ENCODE data around the gene RHO.

RHO gene

DNA sequence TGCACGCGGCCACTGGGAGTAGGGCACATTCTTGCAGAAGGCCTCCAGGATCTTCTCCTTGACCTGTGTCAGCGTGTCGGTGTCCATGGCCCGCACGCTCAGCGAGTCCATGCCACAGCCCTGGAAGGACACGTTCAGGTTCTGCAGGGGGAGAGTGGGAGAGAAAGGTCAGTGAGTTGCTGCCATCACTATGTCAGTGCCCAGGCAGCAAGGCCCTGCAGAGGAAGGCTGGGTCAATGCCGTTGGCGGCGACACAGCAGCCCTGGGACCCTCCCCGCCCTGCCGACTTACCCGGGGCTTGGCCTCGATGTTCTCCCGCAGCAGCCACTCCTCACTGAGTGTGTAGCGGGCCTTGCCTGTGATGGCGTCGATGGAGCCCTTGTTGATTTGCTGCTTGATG lies 34.4 kb downstream of the RHO start:
- Mint-ChIP-seq H3K27ac (no peak overlapping the region), H3K4me3 (no peak overlapping the region), H3K27me3 (ENCODE audit: low read depth, poor library complexity) (no peaks in the 10 kb centered on the region), H3K36me3 (ENCODE audit: low read depth) (no peaks in the 10 kb centered on the region), H3K9me3 (no peaks in the 10 kb centered on the region), H3K4me1 (peaks cover 33% of the 10 kb centered on the region)
- no peak for DNase-seq
- TF ChIP-seq, protein P1, sequence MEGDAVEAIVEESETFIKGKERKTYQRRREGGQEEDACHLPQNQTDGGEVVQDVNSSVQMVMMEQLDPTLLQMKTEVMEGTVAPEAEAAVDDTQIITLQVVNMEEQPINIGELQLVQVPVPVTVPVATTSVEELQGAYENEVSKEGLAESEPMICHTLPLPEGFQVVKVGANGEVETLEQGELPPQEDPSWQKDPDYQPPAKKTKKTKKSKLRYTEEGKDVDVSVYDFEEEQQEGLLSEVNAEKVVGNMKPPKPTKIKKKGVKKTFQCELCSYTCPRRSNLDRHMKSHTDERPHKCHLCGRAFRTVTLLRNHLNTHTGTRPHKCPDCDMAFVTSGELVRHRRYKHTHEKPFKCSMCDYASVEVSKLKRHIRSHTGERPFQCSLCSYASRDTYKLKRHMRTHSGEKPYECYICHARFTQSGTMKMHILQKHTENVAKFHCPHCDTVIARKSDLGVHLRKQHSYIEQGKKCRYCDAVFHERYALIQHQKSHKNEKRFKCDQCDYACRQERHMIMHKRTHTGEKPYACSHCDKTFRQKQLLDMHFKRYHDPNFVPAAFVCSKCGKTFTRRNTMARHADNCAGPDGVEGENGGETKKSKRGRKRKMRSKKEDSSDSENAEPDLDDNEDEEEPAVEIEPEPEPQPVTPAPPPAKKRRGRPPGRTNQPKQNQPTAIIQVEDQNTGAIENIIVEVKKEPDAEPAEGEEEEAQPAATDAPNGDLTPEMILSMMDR (IDR thresholded peaks at IDR 0.05): no peak

- Mint-ChIP-seq H3K27me3 (ENCODE audit: low read depth, poor library complexity) (no peaks in the 10 kb centered on the region), H3K36me3 (ENCODE audit: low read depth) (no peaks in the 10 kb centered on the region), H3K9me3 (no peaks in the 10 kb centered on the region), H3K4me3 (no peak overlapping the region), H3K4me1 (peaks cover 32% of the 10 kb centered on the region), H3K27ac (no peak overlapping the region)
- no peak for DNase-seq
- TF ChIP-seq, protein P1 (IDR thresholded peaks at IDR 0.05): no peak
Observed at GRCh38 chr3:129563332-129563731, 34.9 kb downstream of the RHO start.

DNA sequence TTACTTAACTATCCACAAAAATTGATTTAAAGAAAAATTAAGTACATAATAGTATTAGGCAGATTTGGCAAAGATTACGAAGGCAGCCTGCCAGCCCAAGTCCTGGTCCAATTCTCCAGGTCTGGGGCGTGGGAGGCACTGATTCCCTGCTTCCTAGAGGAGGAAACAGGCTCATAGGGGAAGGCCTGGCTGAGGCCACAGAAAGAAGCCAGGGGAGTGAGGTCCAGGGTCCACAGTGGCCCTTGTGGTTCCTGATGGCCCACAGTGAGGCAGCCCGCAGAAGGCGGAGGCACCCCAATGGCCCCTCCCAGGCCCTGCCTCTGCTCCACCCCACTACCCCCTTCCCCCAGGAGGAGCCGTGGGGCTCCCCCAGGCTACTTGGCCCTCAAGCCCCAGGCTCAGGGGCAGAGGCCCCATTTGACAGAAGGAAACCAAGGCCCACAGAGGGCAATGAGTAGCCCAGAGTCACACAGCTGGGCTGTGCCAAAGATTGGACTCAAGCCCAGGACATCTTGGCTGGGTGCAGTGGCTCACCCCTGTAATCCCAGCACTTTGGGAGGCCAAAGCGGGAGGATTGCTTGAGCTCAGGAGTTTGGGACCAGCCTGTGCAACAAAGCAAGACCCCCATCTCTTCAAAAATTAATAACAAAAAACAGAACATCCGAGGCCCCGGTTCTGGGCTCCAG lies 35.6 kb downstream of the RHO start:
- TF ChIP-seq, protein P1 (IDR thresholded peaks at IDR 0.05): no peak
- no peaks in the 10 kb centered on the region for H3K27me3 Mint-ChIP-seq (ENCODE audit: low read depth, poor library complexity)
- no peak for DNase-seq
- no peak overlapping the region for H3K4me3 Mint-ChIP-seq
- no peaks in the 10 kb centered on the region for H3K36me3 Mint-ChIP-seq (ENCODE audit: low read depth)
- peaks cover 25% of the 10 kb centered on the region for H3K4me1 Mint-ChIP-seq
- no peak overlapping the region for H3K27ac Mint-ChIP-seq
- H3K9me3 Mint-ChIP-seq: no peaks in the 10 kb centered on the region

DNA sequence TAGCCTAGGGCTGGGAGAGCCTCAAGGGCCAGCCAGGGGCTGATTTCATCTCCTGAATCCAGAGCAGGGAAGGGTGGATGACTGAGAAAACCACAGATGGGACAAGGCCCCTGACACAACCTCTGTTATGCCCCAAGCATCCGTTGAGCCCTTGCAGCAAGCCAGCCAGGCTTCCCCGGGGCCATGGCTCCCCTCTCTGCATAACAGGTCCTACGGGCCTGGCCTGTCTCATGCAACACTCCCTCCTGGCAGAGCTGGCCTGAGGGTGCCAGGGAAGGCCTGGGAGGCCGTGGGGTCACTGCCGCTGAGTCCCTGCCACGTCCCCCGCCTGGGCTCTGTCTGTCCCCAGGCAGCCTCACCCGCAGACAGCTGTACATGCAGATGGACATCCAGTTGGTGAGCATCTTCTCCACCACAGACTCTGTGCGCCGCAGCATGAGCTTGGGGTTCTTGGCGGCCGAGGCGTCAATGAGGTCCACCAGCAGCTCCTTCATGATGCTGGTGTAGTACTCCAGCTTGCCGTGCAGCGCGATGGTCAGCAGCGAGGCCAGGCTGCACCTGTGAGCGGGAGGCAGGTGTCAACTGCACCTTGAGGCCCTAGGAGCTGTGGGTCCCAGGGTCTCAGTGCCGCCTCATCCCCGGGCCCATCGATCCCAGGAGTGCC lies 36.7 kb downstream of the RHO start:
- TF ChIP-seq, protein P1 (IDR thresholded peaks at IDR 0.05): no peak
- peak overlapping the region; percentile 71 for H3K27ac Mint-ChIP-seq
- no peak overlapping the region for H3K4me3 Mint-ChIP-seq
- no peaks in the 10 kb centered on the region for H3K9me3 Mint-ChIP-seq
- DNase-seq: no peak
- no peaks in the 10 kb centered on the region for H3K27me3 Mint-ChIP-seq (ENCODE audit: low read depth, poor library complexity)
- peaks cover 4% of the 10 kb centered on the region for H3K36me3 Mint-ChIP-seq (ENCODE audit: low read depth)
- peaks cover 19% of the 10 kb centered on the region for H3K4me1 Mint-ChIP-seq

GRCh38 chr3:129565902-129566301 lies 37.5 kb downstream of the RHO start:
- Mint-ChIP-seq H3K27ac (no peak overlapping the region), H3K27me3 (ENCODE audit: low read depth, poor library complexity) (no peaks in the 10 kb centered on the region), H3K36me3 (ENCODE audit: low read depth) (peaks cover 4% of the 10 kb centered on the region), H3K4me1 (peaks cover 13% of the 10 kb centered on the region), H3K9me3 (no peaks in the 10 kb centered on the region), H3K4me3 (no peak overlapping the region)
- DNase-seq: no peak
- TF ChIP-seq, protein P1 (IDR thresholded peaks at IDR 0.05): no peak

All from nephron progenitor cell (in vitro differentiated cells).